GM21423 (cell line): ENCODE results near the gene MRPL52.
"Not testable (repeated sequence)": the region's sequence is repeated elsewhere in the genome, so short reads cannot be mapped to it uniquely, and the experiment has no call there.

Experiments
- ATAC-seq: cut with Tn5 transposase; IDR thresholded peaks from one replicate; pipeline ENCODE4 v1.9.1; 2021; ENCODE audit warnings: mild to moderate bottlenecking, moderate library complexity; ENCODE audit not compliant: unreplicated experiment

The MRPL52 gene

GRCh38 chr14:22852599-22852939 lies 22.9 kb downstream of the MRPL52 start:
- ATAC-seq: no peak

- peak; percentile 58 for ATAC-seq
These were observed 23.5 kb downstream of the MRPL52 start for GRCh38 chr14:22852940-22853767.

GRCh38 chr14:22854296-22854695 lies 24.6 kb downstream of the MRPL52 start:
- not testable (repeated sequence) for ATAC-seq

GRCh38 chr14:22854963-22855724 lies 25.5 kb downstream of the MRPL52 start:
- ATAC-seq: no peak

GRCh38 chr14:22856428-22856827 lies 26.7 kb downstream of the MRPL52 start:
- no peak for ATAC-seq

- ATAC-seq: not testable (repeated sequence)
These were observed 30.7 kb downstream of the MRPL52 start for GRCh38 chr14:22860377-22860776.

GRCh38 chr14:22861651-22862050 lies 32.0 kb downstream of the MRPL52 start:
- no peak for ATAC-seq

GRCh38 chr14:22864979-22865378 lies 35.3 kb downstream of the MRPL52 start:
- ATAC-seq: no peak

GRCh38 chr14:22865424-22866405 lies 36.0 kb downstream of the MRPL52 start:
- no peak for ATAC-seq

GRCh38 chr14:22866874-22867273 lies 37.2 kb downstream of the MRPL52 start:
- ATAC-seq: no peak

- ATAC-seq: peak; percentile 24
These were observed 41.1 kb downstream of the MRPL52 start for GRCh38 chr14:22870811-22871223.

- ATAC-seq: peak; percentile 73
These were observed 41.7 kb downstream of the MRPL52 start, which contains the start of gene LRP10 for GRCh38 chr14:22871224-22872032. TSS of gene LRP10 (plus strand) at chr14:22871740. CDS start at chr14:22872304, 564 bp downstream.

- peak; percentile 14 for ATAC-seq
These were observed 42.5 kb downstream of the MRPL52 start for GRCh38 chr14:22872033-22872832.

- ATAC-seq: no peak
These were observed 43.3 kb downstream of the MRPL52 start for GRCh38 chr14:22872833-22873520.

- ATAC-seq: no peak
These were observed 45.5 kb downstream of the MRPL52 start for GRCh38 chr14:22875003-22875747.

GRCh38 chr14:22875748-22876319 lies 46.1 kb downstream of the MRPL52 start:
- ATAC-seq: no peak

GRCh38 chr14:22877000-22877501 lies 47.4 kb downstream of the MRPL52 start:
- ATAC-seq: no peak
